ENCODE measurements around the gene CACHD1. TPM values are rescaled to one million over a fixed set of nuclear protein-coding genes. Genes with fewer than 3 reads are reported as not detected.
A peak's percentile ranks its signal among the peaks of the same experiment; 100 is the strongest.

The CACHD1 gene
- total and polyA plus RNA-seq, 2 donors from 2014 or later: 3.9 to 8.2 TPM

- H3K4me1 ChIP-seq (ENCODE audit: control insufficient read depth in 2 of 3, insufficient read depth in 2 of 3, low read depth in 1 of 3, low read length in 3 of 3): no peaks in the 10 kb centered on the region
- no peak for TF ChIP-seq CTCF (IDR thresholded peaks at IDR 0.05; ENCODE audit: borderline replicate concordance, extremely low read depth, insufficient read depth)
- intact Hi-C loops (cut with DNase I): no loop called here
- H3K9ac ChIP-seq (ENCODE audit: low read length in 3 of 3): no peak overlapping the region
- no peaks in the 10 kb centered on the region for H3K9me3 ChIP-seq (ENCODE audit: control insufficient read depth in 2 of 3, insufficient read depth in 1 of 3, low read length in 3 of 3)
- H3K4me3 ChIP-seq (ENCODE audit: low read length in 3 of 3): no peak overlapping the region
- H3K36me3 ChIP-seq (ENCODE audit: control insufficient read depth in 2 of 3, insufficient read depth in 3 of 3, low read length in 3 of 3): peaks cover 4 to 18% (median 6%) of the 10 kb centered on the region in 3 donors
- H3K27ac ChIP-seq (ENCODE audit: low read depth in 2 of 2, low read length in 2 of 2): no peak overlapping the region
- no peaks in the 10 kb centered on the region for H3K27me3 ChIP-seq (ENCODE audit: control insufficient read depth, insufficient read depth, low read length)
- FAIRE-seq (no peak), DNase-seq (no peak)
Observed at GRCh38 chr1:64685217-64685616, 215.3 kb downstream of the CACHD1 start.

- Histone ChIP-seq H3K9ac (ENCODE audit: low read length in 3 of 3) (no peak overlapping the region), H3K36me3 (ENCODE audit: control insufficient read depth in 2 of 3, insufficient read depth in 3 of 3, low read length in 3 of 3) (peaks cover 2 to 13% (median 6%) of the 10 kb centered on the region in 3 donors), H3K4me3 (ENCODE audit: low read length in 3 of 3) (no peak overlapping the region), H3K4me1 (ENCODE audit: control insufficient read depth in 2 of 3, insufficient read depth in 2 of 3, low read depth in 1 of 3, low read length in 3 of 3) (no peaks in the 10 kb centered on the region), H3K9me3 (ENCODE audit: control insufficient read depth in 2 of 3, insufficient read depth in 1 of 3, low read length in 3 of 3) (no peaks in the 10 kb centered on the region), H3K27ac (ENCODE audit: low read depth in 2 of 2, low read length in 2 of 2) (no peak overlapping the region), H3K27me3 (ENCODE audit: control insufficient read depth, insufficient read depth, low read length) (no peaks in the 10 kb centered on the region)
- no peak for TF ChIP-seq CTCF (IDR thresholded peaks at IDR 0.05; ENCODE audit: borderline replicate concordance, extremely low read depth, insufficient read depth)
- FAIRE-seq (no peak), DNase-seq (no peak)
- intact Hi-C loops (cut with DNase I): no loop called here
Observed at GRCh38 chr1:64685765-64686341, 215.9 kb downstream of the CACHD1 start.

- no peaks in the 10 kb centered on the region for H3K4me1 ChIP-seq (ENCODE audit: control insufficient read depth in 2 of 3, insufficient read depth in 2 of 3, low read depth in 1 of 3, low read length in 3 of 3)
- intact Hi-C loops (cut with DNase I): no loop called here
- TF ChIP-seq CTCF (IDR thresholded peaks at IDR 0.05; ENCODE audit: borderline replicate concordance, extremely low read depth, insufficient read depth): peak; percentile 84
- peak; percentile 66 for FAIRE-seq
- peaks cover 5 to 14% (median 6%) of the 10 kb centered on the region in 3 donors for H3K36me3 ChIP-seq (ENCODE audit: control insufficient read depth in 2 of 3, insufficient read depth in 3 of 3, low read length in 3 of 3)
- H3K27ac ChIP-seq (ENCODE audit: low read depth in 2 of 2, low read length in 2 of 2): no peak overlapping the region
- DNase-seq: peak in 2 of 5 donors; percentile 43 to 72
- no peaks in the 10 kb centered on the region for H3K9me3 ChIP-seq (ENCODE audit: control insufficient read depth in 2 of 3, insufficient read depth in 1 of 3, low read length in 3 of 3)
- no peak overlapping the region for H3K4me3 ChIP-seq (ENCODE audit: low read length in 3 of 3)
- no peaks in the 10 kb centered on the region for H3K27me3 ChIP-seq (ENCODE audit: control insufficient read depth, insufficient read depth, low read length)
- H3K9ac ChIP-seq (ENCODE audit: low read length in 3 of 3): no peak overlapping the region
Observed at GRCh38 chr1:64686828-64687724, 217.1 kb downstream of the CACHD1 start.
